H9 (cell line): ENCODE measurements around the gene KIAA0753. TPM values are rescaled to one million over a fixed set of nuclear protein-coding genes. Genes with fewer than 3 reads are reported as not detected.
A peak's percentile ranks its signal among the peaks of the same experiment; 100 is the strongest.

Experiments used
- DNase-seq: peaks from one replicate; pipeline ENCODE4 v3.0.0-alpha.2; 2017
- H2AFZ ChIP-seq: one replicate; pipeline ENCODE4 v1.6.1; 2013; ENCODE audit warnings: mild to moderate bottlenecking, low read length, control low read depth, moderate library complexity
- H2AK5ac ChIP-seq: 2 replicates; pipeline ENCODE4 v1.6.1; 2013; ENCODE audit warnings: low read length, control low read depth, mixed read lengths; ENCODE audit not compliant: insufficient read length
- H2BK120ac ChIP-seq: one replicate; pipeline ENCODE4 v1.6.1; 2013; ENCODE audit warnings: low read depth, mild to moderate bottlenecking, low read length, control low read depth, inconsistent platforms; ENCODE audit not compliant: poor library complexity, severe bottlenecking
- H2BK12ac ChIP-seq: 2 replicates; pipeline ENCODE4 v1.6.1; 2013; ENCODE audit warnings: low read length, control low read depth, mixed read lengths, low read depth; ENCODE audit not compliant: insufficient read length
- H2BK15ac ChIP-seq: 2 replicates; pipeline ENCODE4 v1.6.1; 2013; ENCODE audit warnings: low read depth, low read length, control low read depth
- H2BK20ac ChIP-seq: one replicate; pipeline ENCODE4 v1.6.1; 2013; ENCODE audit warnings: low read depth, mild to moderate bottlenecking, low read length, control low read depth, inconsistent platforms; ENCODE audit not compliant: poor library complexity, severe bottlenecking
- H2BK5ac ChIP-seq: 2 replicates; pipeline ENCODE4 v1.6.1; 2013; ENCODE audit warnings: low read length, control low read depth, mixed read lengths; ENCODE audit not compliant: insufficient read length
- H3K14ac ChIP-seq: 2 replicates; pipeline ENCODE4 v1.6.1; 2013; ENCODE audit warnings: low read length, control low read depth; ENCODE audit not compliant: insufficient read depth
- H3K18ac ChIP-seq: 2 replicates; pipeline ENCODE4 v1.6.1; 2013; ENCODE audit warnings: low read depth, mild to moderate bottlenecking, mixed read lengths, low read length, control low read depth; ENCODE audit not compliant: insufficient read length
- H3K23ac ChIP-seq: 2 replicates; pipeline ENCODE4 v1.6.1; 2013; ENCODE audit warnings: low read length, control low read depth, mixed read lengths, low read depth; ENCODE audit not compliant: insufficient read length
- H3K23me2 ChIP-seq: 2 replicates; pipeline ENCODE4 v1.6.1; 2013; ENCODE audit warnings: low read depth, mild to moderate bottlenecking, mixed read lengths, low read length, control low read depth; ENCODE audit not compliant: insufficient read length, poor library complexity, severe bottlenecking
- H3K27ac ChIP-seq: 2 replicates; pipeline ENCODE4 v1.5.1; 2013; ENCODE audit warnings: low read length, control low read depth, mixed read lengths, low read depth; ENCODE audit not compliant: insufficient read length
- H3K27me3 ChIP-seq: 2 replicates; pipeline ENCODE4 v1.6.1; 2013; ENCODE audit warnings: low read length, control low read depth, inconsistent platforms; ENCODE audit not compliant: insufficient read depth
- H3K4ac ChIP-seq: 2 replicates; pipeline ENCODE4 v1.6.1; 2013; ENCODE audit warnings: low read depth, mild to moderate bottlenecking, control low read depth, inconsistent platforms, low read length, moderate library complexity
- H3K4me1 ChIP-seq: 2 replicates; pipeline ENCODE4 v1.6.1; 2013; ENCODE audit warnings: low read length, control low read depth, inconsistent platforms; ENCODE audit not compliant: insufficient read depth
- H3K4me2 ChIP-seq: 2 replicates; pipeline ENCODE4 v1.6.1; 2013; ENCODE audit warnings: low read length, control low read depth, mixed read lengths; ENCODE audit not compliant: insufficient read length, insufficient read depth
- H3K56ac ChIP-seq: 2 replicates; pipeline ENCODE4 v1.6.1; 2013; ENCODE audit warnings: low read depth, mild to moderate bottlenecking, mixed read lengths, low read length, control low read depth; ENCODE audit not compliant: insufficient read length
- H3K79me1 ChIP-seq: 2 replicates; pipeline ENCODE4 v1.6.1; 2013; ENCODE audit warnings: low read depth, mild to moderate bottlenecking, moderate library complexity, low read length, control low read depth, inconsistent platforms; ENCODE audit not compliant: insufficient read depth, poor library complexity, severe bottlenecking
- H3K79me2 ChIP-seq: 2 replicates; pipeline ENCODE4 v1.6.1; 2013; ENCODE audit warnings: low read length, control low read depth, inconsistent platforms; ENCODE audit not compliant: insufficient read depth
- H3K9ac ChIP-seq: 2 replicates; pipeline ENCODE4 v1.6.1; 2013; ENCODE audit warnings: low read length, control low read depth, mixed read lengths; ENCODE audit not compliant: insufficient read length; ENCODE audit errors: extremely low read depth
- H3K9me3 ChIP-seq: one replicate; pipeline ENCODE4 v1.6.1; 2013; ENCODE audit warnings: low read depth, low read length, inconsistent platforms; ENCODE audit not compliant: control insufficient read depth
- H3T11ph ChIP-seq: one replicate; pipeline ENCODE4 v1.6.1; 2013; ENCODE audit warnings: mild to moderate bottlenecking, low read length, control low read depth, inconsistent platforms
- H4K20me1 ChIP-seq: one replicate; pipeline ENCODE4 v1.6.1; 2013; ENCODE audit not compliant: control insufficient read depth, insufficient read length, insufficient read depth
- H4K5ac ChIP-seq: 2 replicates; pipeline ENCODE4 v1.6.1; 2013; ENCODE audit warnings: low read depth, mild to moderate bottlenecking, mixed read lengths, low read length, control low read depth; ENCODE audit not compliant: insufficient read length
- H4K8ac ChIP-seq: replicated peaks from 2 replicates; pipeline ENCODE4 v1.6.1; 2013; ENCODE audit warnings: low read length, control low read depth, mixed read lengths, low read depth; ENCODE audit not compliant: insufficient read length
- H4K91ac ChIP-seq: 2 replicates; pipeline ENCODE4 v1.6.1; 2013; ENCODE audit warnings: low read depth, mild to moderate bottlenecking, moderate library complexity, mixed read lengths, low read length, control low read depth; ENCODE audit not compliant: insufficient read length
- H3K27ac Mint-ChIP-seq, 3 experiments: 2 replicates in 2 of 3; 3 replicates in 1 of 3; pipeline ENCODE4 v1.8.0; 2020 to 2021; ENCODE audit warnings: mixed read lengths in 3 of 3, mild to moderate bottlenecking in 1 of 3, moderate library complexity in 1 of 3
- H3K27me3 Mint-ChIP-seq: 2 replicates; pipeline ENCODE4 v1.8.0; 2021; ENCODE audit warnings: low read depth, mild to moderate bottlenecking, moderate library complexity, mixed read lengths
- H3K36me3 Mint-ChIP-seq, 3 experiments: 2 replicates in 2 of 3; 3 replicates in 1 of 3; pipeline ENCODE4 v1.8.0; 2020 to 2021; ENCODE audit warnings: low read depth in 3 of 3, mixed read lengths in 3 of 3; ENCODE audit not compliant: insufficient read depth in 1 of 3
- H3K4me1 Mint-ChIP-seq, 2 experiments: 2 replicates each; pipeline ENCODE4 v1.8.0; 2020; ENCODE audit warnings: mixed read lengths in 2 of 2
- H3K4me3 Mint-ChIP-seq, 2 experiments: 2 replicates in 1 of 2; 3 replicates in 1 of 2; pipeline ENCODE4 v1.8.0; 2020 to 2021; ENCODE audit warnings: mild to moderate bottlenecking in 2 of 2, mixed read lengths in 2 of 2, moderate library complexity in 1 of 2
- H3K9me3 Mint-ChIP-seq, 2 experiments: 2 replicates in 1 of 2; 3 replicates in 1 of 2; pipeline ENCODE4 v1.8.0; 2020; ENCODE audit warnings: mild to moderate bottlenecking in 2 of 2, mixed read lengths in 2 of 2, moderate library complexity in 1 of 2
- CTCF ChIP-seq: fragments of 200-600 bp; sonication (generic); conservative IDR thresholded peaks from 3 replicates; pipeline ENCODE4 v1.8.0; 2021; ENCODE audit warnings: antibody characterized with exemption, mild to moderate bottlenecking
- WGBS: extraction: QIAGEN DNeasy Blood & Tissue Kit; methylation state at CpG from one replicate; pipeline ENCODE4 v1.1.7; 2013; ENCODE audit warnings: missing lambda C conversion rate, low lambda C conversion rate, mixed read lengths; ENCODE audit not compliant: insufficient read length; ENCODE audit errors: extremely low coverage; 5-methylcytosine and 5-hydroxymethylcytosine counted together
- total RNA-seq: library from RNA; stranded (reverse); gene quantifications from 2 replicates; pipeline ENCODE4 v1.2.1, GENCODE V29; 2021

KIAA0753 gene
- total RNA-seq, 1 experiment from 2014 or later: 37.2 TPM

DNA sequence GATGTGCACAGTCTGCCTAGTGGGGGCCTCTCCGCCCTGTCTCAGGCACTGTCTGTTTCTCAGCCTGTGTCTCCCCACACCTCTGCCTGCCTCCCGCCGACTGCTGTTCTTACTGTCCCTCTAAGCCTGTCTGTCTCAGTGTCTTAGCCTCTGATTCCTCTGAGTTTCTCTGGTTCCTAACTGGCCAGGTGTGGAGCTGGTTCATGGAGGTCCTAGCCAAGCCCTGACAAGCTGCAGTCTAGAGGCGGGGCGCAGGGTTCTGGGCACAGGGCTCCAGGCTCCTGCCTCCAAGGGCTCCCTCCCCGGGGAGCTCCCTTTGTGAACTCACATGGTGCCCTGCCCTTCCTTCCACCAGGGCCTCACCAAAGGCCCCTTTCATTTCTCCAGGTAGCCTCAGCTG, 30.5 kb upstream of the KIAA0753 start:
- H2BK5ac ChIP-seq: no peak overlapping the region
- WGBS: no CpG with 5 or more reads among the region's 6 CpGs
- no peaks in the 10 kb centered on the region for H3K79me2 ChIP-seq
- no peaks in the 10 kb centered on the region for H3K79me1 ChIP-seq
- Mint-ChIP-seq H3K9me3 (no peaks in the 10 kb centered on the region), H3K4me3 (no peak overlapping the region), H3K36me3 (no peaks in the 10 kb centered on the region; a peak in 1 of 7 replicates), H3K4me1 (peaks cover 0 to 4% of the 10 kb centered on the region in 2 experiments; a peak in 1 of 4 replicates), H3K27ac (no peak overlapping the region; a peak in 1 of 7 replicates), H3K27me3 (peaks cover 28% of the 10 kb centered on the region)
- no peak overlapping the region for H2BK120ac ChIP-seq
- H4K5ac ChIP-seq: no peak overlapping the region
- H3T11ph ChIP-seq: no peak overlapping the region
- no peaks in the 10 kb centered on the region for H3K4me1 ChIP-seq
- no peak overlapping the region for H3K27ac ChIP-seq
- DNase-seq: no peak
- no peak overlapping the region for H3K18ac ChIP-seq
- no peak overlapping the region for H3K23ac ChIP-seq
- no peak overlapping the region for H2BK20ac ChIP-seq
- H3K27me3 ChIP-seq: no peaks in the 10 kb centered on the region; the same call in none of the 2 replicates
- no peaks in the 10 kb centered on the region for H3K9me3 ChIP-seq
- H3K56ac ChIP-seq: no peak overlapping the region
- no peak overlapping the region for H2BK12ac ChIP-seq
- no peak overlapping the region for H4K91ac ChIP-seq
- H4K8ac ChIP-seq: no peak overlapping the region
- H3K14ac ChIP-seq: 0 out of 2 replicates have a peak overlapping the region, but pooled peaks have one; percentile 47
- H3K23me2 ChIP-seq: no peaks in the 10 kb centered on the region
- H3K4ac ChIP-seq: no peak overlapping the region
- no peak overlapping the region for H2AK5ac ChIP-seq
- TF ChIP-seq CTCF: no peak
- no peak overlapping the region for H2BK15ac ChIP-seq
- no peaks in the 10 kb centered on the region for H4K20me1 ChIP-seq
- no peak overlapping the region for H2AFZ ChIP-seq
- H3K4me2 ChIP-seq: no peak overlapping the region
- no peak overlapping the region for H3K9ac ChIP-seq
